Fibroblast of skin of scalp (primary cell): ENCODE results near the gene GPC3.
"Not testable (repeated sequence)": the region's sequence is repeated elsewhere in the genome, so short reads cannot be mapped to it uniquely, and the experiment has no call there.

ENCODE experiments used
- DNase-seq: peaks from one replicate; pipeline ENCODE4 v3.0.0-alpha.2; 2013

The GPC3 gene

GRCh38 chrX:133924548-133924947 lies 60.8 kb downstream of the GPC3 start:
- DNase-seq: no peak

DNA sequence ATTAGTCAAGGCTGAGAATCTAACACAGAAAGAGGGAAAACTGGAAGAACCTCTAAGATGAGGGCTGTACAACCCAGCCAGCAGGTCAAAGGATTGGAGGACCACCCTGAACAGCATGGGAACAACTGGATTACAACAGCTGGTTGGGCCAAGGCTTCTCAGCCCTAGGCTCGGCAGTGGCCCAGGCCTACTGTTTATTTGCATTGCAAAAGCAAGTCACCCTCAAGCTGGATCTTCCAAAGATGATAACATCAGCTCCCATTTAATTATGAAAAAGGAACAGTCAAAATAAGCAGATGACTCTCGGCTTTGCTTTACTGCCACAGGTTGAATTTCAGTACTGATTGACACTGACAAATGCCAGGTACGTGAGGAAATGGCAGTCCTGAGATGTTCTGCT lies 61.8 kb downstream of the GPC3 start:
- no peak for DNase-seq

DNA sequence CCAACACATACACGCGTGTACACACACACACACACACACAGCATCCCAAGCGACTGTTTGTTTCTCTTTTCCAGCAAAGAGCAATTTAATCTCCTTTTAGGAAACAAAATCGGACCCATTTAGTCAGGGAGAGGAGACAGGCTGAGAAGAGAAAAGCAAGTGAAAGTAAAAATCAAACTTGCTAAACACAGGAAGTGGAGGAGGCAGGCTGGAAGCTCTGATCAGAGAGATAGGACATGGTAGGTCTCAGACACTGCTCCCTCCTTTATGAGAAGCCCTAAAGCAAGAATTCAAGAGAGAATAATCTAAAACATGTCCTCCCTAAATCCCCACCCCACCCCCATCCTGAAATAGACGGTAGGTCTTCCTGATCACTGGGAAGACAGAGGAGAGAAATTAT lies 62.3 kb downstream of the GPC3 start:
- DNase-seq: no peak

DNA sequence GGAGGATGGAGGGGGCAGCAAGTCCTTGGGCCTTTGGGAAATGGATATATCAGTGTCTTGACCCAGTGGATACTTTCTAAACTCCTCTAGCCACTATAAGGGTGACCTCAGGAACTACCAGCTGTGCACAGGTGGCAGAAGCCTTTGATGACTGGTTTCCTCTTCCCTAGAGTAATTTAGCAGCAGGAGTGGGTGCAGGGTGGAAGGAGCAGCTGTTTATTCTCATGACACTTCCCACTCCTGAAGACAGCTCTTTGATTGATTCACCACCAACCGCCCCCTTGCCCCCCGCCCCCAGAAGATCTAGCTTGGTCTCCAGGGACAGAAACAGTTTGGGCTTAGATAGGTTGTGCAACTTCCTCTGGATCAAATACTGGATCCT lies 63.0 kb downstream of the GPC3 start:
- DNase-seq: no peak

DNA sequence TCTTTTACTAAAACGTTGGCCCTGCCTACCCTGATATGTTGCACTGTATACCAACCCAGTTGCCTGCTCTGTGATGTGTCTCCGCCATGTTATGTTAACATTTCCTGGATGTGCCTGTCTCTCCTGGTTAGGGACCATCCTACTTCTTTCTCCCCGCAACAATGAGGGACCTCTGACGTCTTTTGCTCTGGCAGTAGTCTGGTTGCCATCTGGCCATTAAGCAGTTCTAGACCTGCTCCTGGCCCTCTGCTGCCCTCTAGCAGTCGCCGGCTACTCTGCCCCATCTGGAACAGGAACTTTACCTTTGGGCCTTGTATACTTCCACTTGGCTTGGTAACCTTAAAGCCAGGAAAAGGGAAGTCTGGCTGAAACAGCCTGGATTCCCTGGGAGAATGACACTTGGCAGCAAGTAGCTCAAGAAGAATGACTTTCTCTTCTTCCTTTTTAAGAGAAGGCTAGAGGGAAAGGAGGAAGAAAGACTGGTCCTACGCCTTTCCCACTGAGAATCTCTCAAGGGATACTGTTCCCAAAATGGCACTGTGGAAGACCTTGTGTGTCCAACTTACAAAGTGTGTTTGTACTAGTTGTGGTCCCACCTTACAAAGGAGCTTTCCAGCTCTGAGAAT lies 63.5 kb downstream of the GPC3 start:
- peak; percentile 29 for DNase-seq

DNA sequence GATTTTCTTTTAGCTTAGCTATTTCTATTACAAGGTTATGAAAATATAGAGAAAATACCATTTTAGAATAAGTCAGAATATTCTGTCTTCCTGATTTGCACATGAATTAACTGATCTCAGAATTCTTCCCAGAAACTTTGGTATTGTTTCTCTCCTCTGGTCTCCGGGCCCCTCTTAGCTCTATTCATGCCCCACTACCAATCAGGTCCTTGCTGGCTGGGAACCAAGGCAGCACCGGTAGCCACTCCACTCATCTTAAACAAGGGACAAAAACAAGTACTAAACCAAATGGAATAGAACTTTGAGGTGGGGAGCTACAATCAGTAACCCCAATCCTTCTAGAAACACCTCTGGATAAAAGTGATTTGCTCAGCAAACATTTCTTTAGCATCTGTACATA lies 64.3 kb downstream of the GPC3 start:
- DNase-seq: no peak

DNA sequence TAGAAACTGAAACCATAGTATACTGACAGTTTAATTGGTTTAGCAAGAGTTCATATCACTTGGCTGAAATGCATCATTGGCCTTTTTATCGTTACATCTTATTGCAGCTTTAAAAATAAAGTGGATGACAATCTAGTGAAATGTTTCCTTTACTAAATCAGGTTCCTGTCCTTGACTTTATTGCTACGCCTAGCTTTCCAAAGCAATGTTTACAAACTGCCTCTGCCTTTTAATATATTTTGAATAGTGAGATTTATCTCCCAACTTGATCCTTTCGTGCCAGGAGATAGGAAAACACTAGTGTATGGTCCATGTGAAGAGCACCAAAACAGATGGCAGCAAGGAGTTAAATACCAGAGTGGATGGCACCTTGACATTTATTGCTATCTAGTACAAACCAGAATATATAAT lies 67.0 kb downstream of the GPC3 start:
- DNase-seq: no peak

- DNase-seq: no peak
Measured at GRCh38 chrX:133916984-133917722, 68.2 kb downstream of the GPC3 start.

DNA sequence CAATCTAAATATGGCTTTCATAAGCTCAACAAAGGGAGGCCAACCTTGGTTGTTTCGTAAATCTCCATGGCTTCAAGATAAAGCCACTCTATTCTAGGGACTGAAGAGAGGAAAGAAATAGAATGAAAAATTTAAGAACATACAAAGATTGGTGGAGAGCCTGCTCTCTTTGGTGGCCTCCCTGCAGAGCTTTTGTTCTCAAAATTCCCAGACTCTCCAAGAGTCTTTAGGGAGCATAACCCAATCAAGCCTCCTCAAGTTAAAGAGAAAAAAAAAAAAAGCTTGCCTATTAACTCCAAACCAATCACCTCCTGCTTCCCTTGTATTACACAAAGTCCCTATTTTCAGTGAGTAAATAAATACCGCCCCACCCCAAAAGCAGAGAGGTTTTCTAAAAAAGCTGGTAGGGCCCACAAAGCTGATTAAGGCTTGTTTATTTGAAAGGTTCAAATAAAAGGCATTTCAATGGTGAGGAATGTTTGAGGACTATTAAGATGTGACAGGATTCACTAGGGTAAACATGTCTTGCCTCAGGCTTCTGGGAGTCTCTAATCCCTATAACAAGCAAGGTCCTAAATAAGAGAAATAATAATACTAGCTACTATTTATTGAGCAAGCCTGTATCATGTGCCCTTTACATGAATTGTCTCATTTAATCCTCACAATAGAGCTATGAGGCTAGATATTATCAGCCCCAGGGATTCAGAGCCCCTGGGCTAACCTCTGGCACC lies 71.6 kb downstream of the GPC3 start:
- no peak for DNase-seq

DNA sequence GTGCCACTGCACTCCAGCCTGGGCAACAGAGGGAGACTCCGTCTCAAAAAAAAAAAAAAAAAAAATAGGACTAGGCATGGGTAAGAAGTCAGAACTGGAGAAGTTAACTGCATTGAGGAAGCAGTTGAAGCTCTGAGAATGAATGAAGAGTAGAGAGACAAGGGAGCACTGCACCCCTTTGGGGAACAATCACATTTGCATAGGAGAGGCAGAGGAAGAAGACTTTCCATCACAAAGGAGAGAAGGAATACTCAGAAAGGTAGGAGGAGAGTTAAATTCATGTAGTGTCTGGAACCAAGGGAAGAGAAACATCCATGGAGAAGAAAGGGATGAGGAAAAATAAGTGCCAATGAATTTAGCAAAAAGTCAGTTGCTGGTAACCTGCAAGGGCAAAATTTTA lies 72.4 kb downstream of the GPC3 start:
- DNase-seq: no peak

- peak; percentile 11 for DNase-seq
Measured at GRCh38 chrX:133911825-133912495, 73.4 kb downstream of the GPC3 start.

- no peak for DNase-seq
Measured at GRCh38 chrX:133910539-133910938, 74.9 kb downstream of the GPC3 start.

DNA sequence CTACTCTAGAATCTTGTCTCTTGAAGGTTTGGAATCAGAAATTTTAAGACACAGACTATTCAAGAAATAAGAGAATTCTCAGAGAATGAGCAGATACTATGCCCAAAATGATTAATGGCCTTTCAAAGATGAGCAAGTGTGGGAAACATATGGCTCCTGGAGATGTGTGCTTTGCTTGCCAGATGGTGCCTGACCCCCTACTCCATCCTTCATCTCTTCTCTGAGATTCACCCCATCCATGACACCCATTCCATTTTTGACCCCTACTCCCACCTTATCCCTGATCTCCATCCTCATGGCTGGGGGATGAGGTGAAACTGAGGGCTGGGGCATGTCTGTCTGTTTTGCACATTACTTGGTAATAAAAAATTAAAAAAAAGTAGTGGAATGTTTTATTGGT lies 75.5 kb downstream of the GPC3 start:
- no peak for DNase-seq

GRCh38 chrX:133908223-133908955 lies 77.0 kb downstream of the GPC3 start:
- DNase-seq: peak; percentile 5

DNA sequence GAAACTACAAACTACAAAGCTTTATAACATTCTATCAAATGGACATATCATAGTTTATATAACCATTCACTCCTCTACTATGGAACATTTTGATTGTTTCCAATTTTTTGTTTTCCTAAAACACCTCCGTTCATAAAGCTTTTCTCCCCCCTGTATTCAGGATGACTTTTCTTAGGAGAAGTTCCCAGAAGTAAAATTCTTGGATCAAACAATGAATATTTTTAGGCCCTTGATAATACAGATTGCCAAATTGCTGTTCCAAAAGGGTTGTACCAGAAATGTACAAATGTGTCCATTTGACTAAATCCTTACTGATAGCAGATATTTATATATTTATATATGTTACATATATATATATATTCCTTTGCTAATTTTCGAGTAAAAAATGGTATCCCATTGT lies 77.8 kb downstream of the GPC3 start:
- no peak for DNase-seq

DNA sequence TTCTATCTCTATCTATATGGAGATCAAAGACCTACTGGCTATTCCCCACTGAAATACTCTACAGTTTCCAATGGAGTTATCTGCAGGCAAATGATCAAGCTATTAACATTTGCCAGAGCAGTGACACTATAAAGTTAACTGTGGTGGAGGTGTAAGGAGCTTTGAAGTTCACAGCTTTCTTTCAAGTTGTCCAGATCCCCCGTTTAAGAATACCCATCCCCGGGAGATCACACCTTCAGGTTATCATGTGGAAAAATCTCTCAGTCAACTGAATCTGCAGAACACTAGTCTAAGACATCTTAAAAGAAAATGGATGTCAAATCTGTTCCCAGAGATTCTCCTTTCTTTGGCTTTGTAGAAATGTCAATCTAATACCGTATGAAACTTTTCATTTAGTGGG lies 80.1 kb downstream of the GPC3 start:
- no peak for DNase-seq

- DNase-seq: no peak
Measured at GRCh38 chrX:133897593-133898163, 87.7 kb downstream of the GPC3 start.

- no peak for DNase-seq
Measured at GRCh38 chrX:133892337-133892736, 93.1 kb downstream of the GPC3 start.

- no peak for DNase-seq
Measured at GRCh38 chrX:133888984-133889383, 96.4 kb downstream of the GPC3 start.

DNA sequence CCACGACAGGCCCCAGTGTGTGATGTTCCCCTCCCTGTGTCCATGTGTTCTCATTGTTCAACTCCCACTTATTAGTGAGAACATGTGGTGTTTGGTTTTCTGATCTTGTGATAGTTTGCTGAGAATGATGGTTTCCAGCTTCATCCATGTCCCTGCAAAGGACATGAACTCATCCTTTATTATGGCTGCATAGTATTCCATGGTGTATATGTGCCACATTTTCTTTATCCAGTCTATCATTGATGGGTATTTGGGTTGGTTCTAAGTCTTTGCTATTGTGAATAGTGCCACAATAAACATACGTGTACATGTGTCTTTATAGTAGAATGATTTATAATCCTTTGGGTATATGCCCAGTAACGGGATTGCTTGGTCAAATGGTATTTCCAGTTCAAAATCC lies 97.3 kb downstream of the GPC3 start:
- DNase-seq: not testable (repeated sequence)

GRCh38 chrX:133884430-133885394 lies 100.7 kb downstream of the GPC3 start:
- no peak for DNase-seq
